Measurements from ENCODE around the gene NPC2. TPM values are rescaled to one million over a fixed set of nuclear protein-coding genes. Genes with fewer than 3 reads are reported as not detected.

NPC2 gene
- total RNA-seq, 1 donor from 2014 or later, result 247 TPM

- DNase-seq (ENCODE audit: low read depth), result no peak
These were observed 23.3 kb downstream of the NPC2 start for GRCh38 chr14:74469548-74470518.

- DNase-seq (ENCODE audit: low read depth), result no peak
These were observed 24.6 kb downstream of the NPC2 start for GRCh38 chr14:74468513-74468912.

GRCh38 chr14:74465335-74465734 is 27.8 kb downstream of the NPC2 start:
- DNase-seq (ENCODE audit: low read depth), result no peak

GRCh38 chr14:74464785-74465184 is 28.3 kb downstream of the NPC2 start:
- no peak for DNase-seq (ENCODE audit: low read depth)

- no peak for DNase-seq (ENCODE audit: low read depth)
These were observed 29.4 kb downstream of the NPC2 start for GRCh38 chr14:74463697-74464096.

GRCh38 chr14:74462993-74463392 is 30.1 kb downstream of the NPC2 start:
- DNase-seq (ENCODE audit: low read depth), result no peak

- DNase-seq (ENCODE audit: low read depth), result no peak
These were observed 33.1 kb downstream of the NPC2 start for GRCh38 chr14:74459976-74460375.

GRCh38 chr14:74459289-74459946 is 33.7 kb downstream of the NPC2 start:
- DNase-seq (ENCODE audit: low read depth), result peak; percentile 13

GRCh38 chr14:74457565-74457895 is 35.6 kb downstream of the NPC2 start:
- no peak for DNase-seq (ENCODE audit: low read depth)

GRCh38 chr14:74456684-74457564 is 36.2 kb downstream of the NPC2 start:
- DNase-seq (ENCODE audit: low read depth), result no peak

GRCh38 chr14:74454397-74454796 is 38.7 kb downstream of the NPC2 start:
- peak; percentile 38 for DNase-seq (ENCODE audit: low read depth)

GRCh38 chr14:74444866-74445265 is 48.2 kb downstream of the NPC2 start:
- DNase-seq (ENCODE audit: low read depth), result no peak

GRCh38 chr14:74442757-74443156 is 50.3 kb downstream of the NPC2 start:
- DNase-seq (ENCODE audit: low read depth), result no peak

- no peak for DNase-seq (ENCODE audit: low read depth)
These were observed 52.0 kb downstream of the NPC2 start for GRCh38 chr14:74441113-74441512.

- DNase-seq (ENCODE audit: low read depth), result no peak
These were observed 54.7 kb downstream of the NPC2 start for GRCh38 chr14:74438351-74438915.

- no peak for DNase-seq (ENCODE audit: low read depth)
These were observed 55.5 kb downstream of the NPC2 start for GRCh38 chr14:74437496-74438053.

GRCh38 chr14:74434294-74434693 is 58.8 kb downstream of the NPC2 start:
- no peak for DNase-seq (ENCODE audit: low read depth)

- DNase-seq (ENCODE audit: low read depth), result no peak
These were observed 63.1 kb downstream of the NPC2 start for GRCh38 chr14:74429991-74430390.

Data from renal cortical epithelial cell (primary cell).